ENCODE measurements around the gene DHX35.

The DHX35 gene

GRCh38 chr20:38947931-38948362 is 14.2 kb upstream of the DHX35 start:
- in situ Hi-C loops (cut with HindIII; ENCODE audit: low sequenced_read_pairs): no loop called here
- no peak for TF ChIP-seq CTCF (IDR thresholded peaks at IDR 0.05; ENCODE audit: low read depth, low read length, missing control alignments)
- no peak overlapping the region for H3K4me3 ChIP-seq (ENCODE audit: low read depth, low read length)
- no peak for DNase-seq (ENCODE audit: low read depth)

- DNase-seq (ENCODE audit: low read depth): no peak
- in situ Hi-C loops (cut with HindIII; ENCODE audit: low sequenced_read_pairs): no loop called here
- no peak overlapping the region for H3K4me3 ChIP-seq (ENCODE audit: low read depth, low read length)
- TF ChIP-seq CTCF (IDR thresholded peaks at IDR 0.05; ENCODE audit: low read depth, low read length, missing control alignments): no peak
These were observed 11.9 kb upstream of the DHX35 start for GRCh38 chr20:38950254-38950653.

GRCh38 chr20:38951611-38952010 is 10.5 kb upstream of the DHX35 start:
- TF ChIP-seq CTCF (IDR thresholded peaks at IDR 0.05; ENCODE audit: low read depth, low read length, missing control alignments): no peak
- no peak overlapping the region for H3K4me3 ChIP-seq (ENCODE audit: low read depth, low read length)
- in situ Hi-C loops (cut with HindIII; ENCODE audit: low sequenced_read_pairs): no loop called here
- no peak for DNase-seq (ENCODE audit: low read depth)

GRCh38 chr20:38952153-38952552 is 10.0 kb upstream of the DHX35 start:
- no peak overlapping the region for H3K4me3 ChIP-seq (ENCODE audit: low read depth, low read length)
- DNase-seq (ENCODE audit: low read depth): no peak
- TF ChIP-seq CTCF (IDR thresholded peaks at IDR 0.05; ENCODE audit: low read depth, low read length, missing control alignments): no peak
- in situ Hi-C loops (cut with HindIII; ENCODE audit: low sequenced_read_pairs): no loop called here

GRCh38 chr20:38953630-38954340 is 8.4 kb upstream of the DHX35 start:
- no peak for TF ChIP-seq CTCF (IDR thresholded peaks at IDR 0.05; ENCODE audit: low read depth, low read length, missing control alignments)
- H3K4me3 ChIP-seq (ENCODE audit: low read depth, low read length): no peak overlapping the region
- DNase-seq (ENCODE audit: low read depth): no peak
- in situ Hi-C loops (cut with HindIII; ENCODE audit: low sequenced_read_pairs): no loop called here

- in situ Hi-C loops (cut with HindIII; ENCODE audit: low sequenced_read_pairs): no loop called here
- TF ChIP-seq CTCF (IDR thresholded peaks at IDR 0.05; ENCODE audit: low read depth, low read length, missing control alignments): no peak
- no peak overlapping the region for H3K4me3 ChIP-seq (ENCODE audit: low read depth, low read length)
- no peak for DNase-seq (ENCODE audit: low read depth)
These were observed 4.8 kb upstream of the DHX35 start for GRCh38 chr20:38957235-38957876.

Measured in astrocyte of the cerebellum (primary cell).